GM03348 (cell line): Measurements from ENCODE around the gene OR1S2.
"Not testable (repeated sequence)": the region's sequence is repeated elsewhere in the genome, so short reads cannot be mapped to it uniquely, and the experiment has no call there.

ENCODE experiments used
- DNase-seq: peaks from one replicate; pipeline ENCODE4 v3.0.0; 2012; ENCODE audit warnings: low spot score

Gene OR1S2, protein sequence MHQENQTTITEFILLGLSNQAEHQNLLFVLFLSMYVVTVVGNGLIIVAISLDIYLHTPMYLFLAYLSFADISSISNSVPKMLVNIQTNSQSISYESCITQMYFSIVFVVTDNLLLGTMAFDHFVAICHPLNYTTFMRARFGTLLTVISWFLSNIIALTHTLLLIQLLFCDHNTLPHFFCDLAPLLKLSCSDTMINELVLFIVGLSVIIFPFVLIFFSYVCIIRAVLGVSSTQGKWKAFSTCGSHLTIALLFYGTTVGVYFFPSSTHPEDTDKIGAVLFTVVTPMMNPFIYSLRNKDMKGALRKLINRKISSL

DNA sequence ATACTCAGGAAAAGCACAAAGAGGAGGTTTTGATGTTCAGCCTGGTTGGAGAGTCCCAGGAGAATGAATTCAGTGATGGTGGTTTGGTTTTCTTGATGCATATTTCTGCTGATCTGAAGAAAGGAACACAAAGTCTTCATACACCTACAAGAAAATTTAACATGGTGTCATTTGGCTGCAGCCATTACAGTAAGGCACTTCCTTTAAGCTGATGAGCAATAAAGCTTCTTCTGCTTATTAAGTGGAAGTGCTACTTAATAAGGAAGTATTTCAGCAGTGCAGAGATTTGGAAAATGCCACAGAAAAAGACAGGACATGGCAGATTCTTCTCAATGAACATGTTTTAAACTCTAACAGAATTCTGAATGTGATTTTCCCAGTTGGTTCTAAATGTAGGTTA lies at the start of gene OR1S2:
TSS of gene OR1S2 (minus strand) at position 101 of the 400 bp plus-strand sequence. CDS start at position 101, 0 bp downstream.
- DNase-seq, result no peak

DNA sequence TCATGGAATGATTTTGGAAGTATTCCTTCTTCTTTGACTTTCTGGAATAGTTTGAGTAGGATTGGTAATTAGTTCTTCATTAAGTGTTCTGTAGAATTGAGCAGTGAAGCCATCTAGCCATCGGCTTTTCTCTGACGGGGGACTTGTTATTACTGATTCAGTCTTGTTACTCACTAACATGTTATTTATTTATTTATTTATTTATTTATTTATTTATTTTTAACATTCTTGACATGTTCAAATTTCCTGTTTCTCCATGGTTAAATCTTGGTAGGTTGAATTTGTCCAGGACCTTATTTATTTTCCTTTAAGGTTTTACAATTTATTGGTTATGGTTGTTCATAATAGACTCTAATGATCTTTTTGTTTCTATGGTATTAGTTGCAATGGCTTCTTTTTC lies 40.0 kb upstream of the OR1S2 start:
- DNase-seq, result no peak

DNA sequence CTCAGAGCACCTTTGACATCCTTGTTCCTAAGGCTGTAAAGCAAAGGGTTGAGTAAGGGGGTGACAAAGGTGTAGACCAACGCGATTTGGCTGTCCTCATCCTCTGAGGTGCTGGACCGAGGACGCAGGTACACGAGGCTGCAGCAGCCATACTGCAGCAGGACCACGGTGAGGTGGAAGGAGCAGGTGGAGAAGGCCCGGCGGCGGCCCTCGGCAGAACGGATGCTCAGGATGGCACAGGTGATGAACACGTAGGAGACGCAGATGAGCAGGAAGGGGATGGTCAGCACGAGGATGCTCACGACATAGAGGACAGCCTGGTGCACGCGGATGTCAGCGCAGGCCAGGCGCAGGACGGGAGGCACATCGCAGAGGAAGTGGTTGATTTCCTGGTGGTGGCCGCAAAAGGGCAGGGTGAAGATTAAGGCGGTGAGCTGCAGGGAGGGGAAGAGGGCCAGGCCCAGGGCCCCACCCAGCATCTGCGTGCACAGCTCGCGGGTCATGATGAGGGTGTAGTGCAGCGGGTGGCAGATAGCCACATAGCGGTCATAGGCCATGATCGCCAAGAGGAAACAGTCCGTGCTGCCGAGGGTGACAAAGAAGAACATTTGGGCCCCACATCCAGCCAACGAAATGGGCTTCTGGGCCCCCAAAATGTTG lies 24.1 kb upstream of the OR1S2 start:
- DNase-seq, result no peak

DNA sequence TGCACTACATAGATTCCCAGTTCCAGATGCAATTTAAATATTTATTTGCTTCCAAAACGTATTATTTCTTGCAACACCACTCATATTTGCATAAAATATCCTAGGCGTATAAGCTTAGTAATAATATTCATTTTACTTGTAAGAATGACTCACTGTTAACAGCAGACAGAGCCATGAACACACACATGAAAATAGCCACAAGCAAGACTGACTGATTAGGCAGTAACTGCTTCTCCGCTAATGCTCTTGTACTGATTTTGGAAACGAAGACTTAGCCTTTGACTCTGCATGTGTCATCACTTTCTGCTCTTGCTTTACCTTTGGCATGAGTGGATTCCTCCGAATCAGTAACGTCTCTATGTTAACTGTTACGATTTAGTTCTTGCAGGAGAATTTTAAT lies 18.8 kb upstream of the OR1S2 start:
- DNase-seq, result no peak

GRCh38 chr11:58216476-58216875 lies 12.5 kb upstream of the OR1S2 start:
- no peak for DNase-seq

- DNase-seq, result not testable (repeated sequence)
Measured at GRCh38 chr11:58212420-58212819, 8.5 kb upstream of the OR1S2 start, which contains the start of gene OR1S1. Gene OR1S1, plus strand, starts transcription at chr11:58212720.

- no peak for DNase-seq
Measured at GRCh38 chr11:58199271-58199670, 4.7 kb downstream of the OR1S2 start.

- no peak for DNase-seq
Measured at GRCh38 chr11:58195939-58196338, 8.0 kb downstream of the OR1S2 start.

GRCh38 chr11:58193391-58193790 lies 10.6 kb downstream of the OR1S2 start:
- DNase-seq, result no peak

DNA sequence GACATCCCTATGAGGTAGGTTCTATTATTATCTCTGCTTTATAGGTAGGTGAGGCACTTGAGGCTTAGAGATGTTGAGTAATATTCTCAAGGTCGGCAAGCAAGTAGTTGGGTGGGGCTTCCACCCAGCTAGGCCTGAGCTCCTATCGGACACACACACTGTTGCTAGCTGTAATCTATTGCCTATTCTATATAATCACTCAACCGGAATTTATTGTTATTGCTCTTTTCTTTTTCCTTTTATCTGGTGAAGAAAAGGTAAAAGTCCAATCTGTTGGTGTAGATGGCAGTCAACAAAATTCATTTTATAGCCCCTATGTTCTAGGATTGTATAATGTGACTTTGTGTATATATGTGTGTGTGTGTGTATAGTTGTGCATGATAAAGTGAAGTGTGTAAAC lies 11.7 kb downstream of the OR1S2 start:
- DNase-seq, result no peak

- DNase-seq, result no peak
Measured at GRCh38 chr11:58188770-58189169, 15.2 kb downstream of the OR1S2 start, which contains the start of gene OR9Q2. Gene OR9Q2, plus strand, starts transcription at chr11:58189070. Its CDS starts 1,421 bp downstream, at chr11:58190491.

GRCh38 chr11:58186938-58187337 lies 17.0 kb downstream of the OR1S2 start:
- DNase-seq, result no peak

DNA sequence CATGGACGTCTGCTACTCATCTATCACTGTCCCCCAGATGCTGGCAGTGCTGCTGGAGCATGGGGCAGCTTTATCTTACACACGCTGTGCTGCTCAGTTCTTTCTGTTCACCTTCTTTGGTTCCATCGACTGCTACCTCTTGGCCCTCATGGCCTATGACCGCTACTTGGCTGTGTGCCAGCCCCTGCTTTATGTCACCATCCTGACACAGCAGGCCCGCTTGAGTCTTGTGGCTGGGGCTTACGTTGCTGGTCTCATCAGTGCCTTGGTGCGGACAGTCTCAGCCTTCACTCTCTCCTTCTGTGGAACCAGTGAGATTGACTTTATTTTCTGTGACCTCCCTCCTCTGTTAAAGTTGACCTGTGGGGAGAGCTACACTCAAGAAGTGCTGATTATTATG lies 24.3 kb downstream of the OR1S2 start:
- DNase-seq, result no peak

GRCh38 chr11:58178444-58178843 lies 25.5 kb downstream of the OR1S2 start:
- no peak for DNase-seq

- no peak for DNase-seq
Measured at GRCh38 chr11:58177409-58178054, 26.4 kb downstream of the OR1S2 start.

DNA sequence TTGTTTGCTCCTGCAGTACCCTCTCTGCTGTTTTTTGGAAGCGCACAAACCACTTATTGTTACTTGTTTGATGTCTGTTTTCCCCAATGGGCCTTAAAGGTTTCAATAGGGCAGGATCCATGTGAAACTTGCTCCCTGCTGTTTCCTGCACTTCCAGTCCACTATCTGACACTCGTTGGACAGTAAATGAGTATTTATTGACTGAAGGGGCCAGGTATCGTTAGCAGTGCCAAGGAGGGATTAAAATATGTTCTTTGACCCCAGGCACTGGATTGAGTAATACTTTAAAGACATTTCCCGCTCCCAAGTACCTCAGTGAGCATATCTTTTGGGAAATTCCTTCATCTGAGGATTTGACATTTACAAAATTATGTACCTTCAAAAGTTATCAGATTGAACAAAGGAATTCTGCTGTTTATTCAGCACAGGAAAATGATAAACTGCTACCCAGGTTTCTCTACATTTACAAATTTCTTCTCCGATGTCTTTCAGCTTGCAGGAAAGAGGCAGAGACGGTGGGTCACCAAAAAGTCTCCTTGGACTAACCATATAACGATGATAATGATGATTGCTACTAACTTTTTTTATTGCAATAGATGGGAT lies 38.3 kb downstream of the OR1S2 start:
- DNase-seq, result no peak

- DNase-seq, result no peak
Measured at GRCh38 chr11:58164990-58165389, 39.0 kb downstream of the OR1S2 start.

DNA sequence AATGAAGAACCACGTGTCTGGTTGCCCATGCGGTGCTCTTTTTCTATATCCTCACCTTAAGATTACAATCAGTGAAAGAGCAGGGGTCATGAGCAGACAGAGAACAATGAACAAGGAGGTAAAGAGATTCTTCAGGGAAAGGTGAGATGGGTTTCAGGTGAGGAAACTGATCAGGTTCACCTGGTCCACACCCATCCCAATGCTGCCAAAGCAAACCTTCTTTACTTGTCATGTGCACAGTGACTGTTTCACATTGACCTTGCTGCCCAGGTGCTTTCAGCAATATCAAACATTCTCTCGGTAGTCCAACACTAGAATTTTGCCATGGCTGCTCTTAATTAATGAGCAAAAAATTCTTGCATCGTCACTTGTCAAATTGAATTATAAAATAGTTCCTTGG lies 39.6 kb downstream of the OR1S2 start:
- no peak for DNase-seq
